ENCODE results near the gene NTM. TPM values are rescaled to one million over a fixed set of nuclear protein-coding genes. Genes with fewer than 3 reads are reported as not detected.

Gene NTM
- total RNA-seq, 2 donors from 2014 or later: not detected

DNA sequence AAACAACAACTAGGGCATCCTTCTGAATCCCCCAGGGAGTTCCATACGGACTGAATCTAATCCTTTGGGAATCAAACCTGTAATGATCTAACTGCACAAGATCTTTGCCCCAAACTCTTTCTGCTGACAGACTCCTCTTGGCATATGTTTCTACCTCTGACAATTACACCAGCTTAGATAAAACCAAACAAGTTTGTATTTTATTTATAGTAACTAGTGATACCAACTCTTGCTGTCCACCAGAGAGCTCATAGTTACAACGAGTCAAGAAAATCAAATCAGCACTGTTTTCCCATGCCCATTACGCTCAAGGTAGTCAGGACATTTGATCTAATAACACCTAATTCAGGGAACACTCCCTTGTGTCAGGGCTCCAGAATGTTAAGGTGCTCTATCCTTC is 972.0 kb downstream of the NTM start:
- ATAC-seq (ENCODE audit: insufficient number of reproducible peaks, low FRiP score, low read depth) (no peak), DNase-seq (ENCODE audit: low spot score) (no peak)
- Histone ChIP-seq H3K9me3 (no peaks in the 10 kb centered on the region), H3K36me3 (no peaks in the 10 kb centered on the region), H3K27ac (no peak overlapping the region), H3K4me1 (ENCODE audit: control insufficient read depth in 1 of 2, low read depth in 2 of 2) (no peaks in the 10 kb centered on the region), H3K4me3 (no peak overlapping the region), H3K27me3 (replicated peaks; ENCODE audit: insufficient read depth) (no peaks in the 10 kb centered on the region)
- TF ChIP-seq, protein P1, sequence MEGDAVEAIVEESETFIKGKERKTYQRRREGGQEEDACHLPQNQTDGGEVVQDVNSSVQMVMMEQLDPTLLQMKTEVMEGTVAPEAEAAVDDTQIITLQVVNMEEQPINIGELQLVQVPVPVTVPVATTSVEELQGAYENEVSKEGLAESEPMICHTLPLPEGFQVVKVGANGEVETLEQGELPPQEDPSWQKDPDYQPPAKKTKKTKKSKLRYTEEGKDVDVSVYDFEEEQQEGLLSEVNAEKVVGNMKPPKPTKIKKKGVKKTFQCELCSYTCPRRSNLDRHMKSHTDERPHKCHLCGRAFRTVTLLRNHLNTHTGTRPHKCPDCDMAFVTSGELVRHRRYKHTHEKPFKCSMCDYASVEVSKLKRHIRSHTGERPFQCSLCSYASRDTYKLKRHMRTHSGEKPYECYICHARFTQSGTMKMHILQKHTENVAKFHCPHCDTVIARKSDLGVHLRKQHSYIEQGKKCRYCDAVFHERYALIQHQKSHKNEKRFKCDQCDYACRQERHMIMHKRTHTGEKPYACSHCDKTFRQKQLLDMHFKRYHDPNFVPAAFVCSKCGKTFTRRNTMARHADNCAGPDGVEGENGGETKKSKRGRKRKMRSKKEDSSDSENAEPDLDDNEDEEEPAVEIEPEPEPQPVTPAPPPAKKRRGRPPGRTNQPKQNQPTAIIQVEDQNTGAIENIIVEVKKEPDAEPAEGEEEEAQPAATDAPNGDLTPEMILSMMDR (IDR thresholded peaks at IDR 0.05): no peak

GRCh38 chr11:132343445-132344175 is 973.2 kb downstream of the NTM start:
- Histone ChIP-seq H3K4me1 (ENCODE audit: control insufficient read depth in 1 of 2, low read depth in 2 of 2) (no peaks in the 10 kb centered on the region), H3K36me3 (no peaks in the 10 kb centered on the region), H3K9me3 (no peaks in the 10 kb centered on the region), H3K4me3 (no peak overlapping the region), H3K27ac (no peak overlapping the region), H3K27me3 (replicated peaks; ENCODE audit: insufficient read depth) (no peaks in the 10 kb centered on the region)
- no peak for ATAC-seq (ENCODE audit: insufficient number of reproducible peaks, low FRiP score, low read depth)
- DNase-seq (ENCODE audit: low spot score): no peak
- TF ChIP-seq, protein P1 (IDR thresholded peaks at IDR 0.05): no peak

- Histone ChIP-seq H3K27me3 (replicated peaks; ENCODE audit: insufficient read depth) (no peaks in the 10 kb centered on the region), H3K27ac (no peak overlapping the region), H3K9me3 (no peaks in the 10 kb centered on the region), H3K4me1 (ENCODE audit: control insufficient read depth in 1 of 2, low read depth in 2 of 2) (peaks cover 0 to 3% of the 10 kb centered on the region in 2 donors), H3K36me3 (no peaks in the 10 kb centered on the region), H3K4me3 (no peak overlapping the region)
- TF ChIP-seq, protein P1 (IDR thresholded peaks at IDR 0.05): no peak
- ATAC-seq (ENCODE audit: insufficient number of reproducible peaks, low FRiP score, low read depth) (no peak), DNase-seq (ENCODE audit: low spot score) (no peak)
These were observed 976.2 kb downstream of the NTM start for GRCh38 chr11:132346558-132347148.

DNA sequence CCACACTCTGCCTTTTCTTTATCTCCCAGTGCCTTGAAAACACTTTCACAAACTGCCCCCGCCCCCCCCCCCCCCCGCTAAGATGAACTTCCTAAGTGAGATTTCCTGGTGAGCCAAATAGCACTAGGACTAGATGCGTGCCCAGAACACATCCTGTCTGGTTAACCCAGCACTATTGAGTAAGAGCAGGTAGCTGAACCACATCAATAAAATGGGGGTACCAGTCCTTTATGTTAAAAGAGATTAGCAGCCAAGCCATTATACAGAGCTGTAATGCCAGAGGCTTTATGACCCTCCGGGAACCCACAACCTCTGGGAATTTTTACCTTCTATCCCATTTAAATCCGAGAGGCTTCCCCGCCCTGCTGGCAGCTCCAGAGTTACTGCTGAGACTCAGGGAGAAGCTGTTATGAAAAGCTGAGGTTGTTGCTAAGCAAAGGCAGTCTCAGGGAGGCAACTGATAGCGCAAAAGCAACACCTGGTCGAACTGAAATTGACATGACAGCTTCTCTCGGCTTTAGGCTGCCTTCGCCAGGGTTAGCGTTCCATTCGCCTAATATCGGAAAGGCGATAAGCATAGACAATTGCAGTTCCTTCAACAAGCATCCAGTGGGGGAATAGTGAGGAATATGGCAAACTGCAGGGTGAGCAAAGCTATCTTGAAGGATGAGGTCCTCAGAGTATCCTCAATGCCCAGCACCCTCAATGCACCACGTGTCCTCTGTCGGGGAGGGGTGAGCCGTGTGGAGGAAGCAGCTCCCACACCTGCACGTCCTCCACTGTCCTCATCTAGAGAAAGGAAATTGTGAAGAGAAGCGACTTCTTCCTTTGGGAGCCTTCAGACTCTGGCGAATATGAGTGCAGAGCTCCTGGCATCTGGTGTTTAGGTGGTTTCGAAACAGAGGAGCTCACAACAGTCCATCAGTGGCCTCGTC is 977.0 kb downstream of the NTM start:
- H3K27me3 ChIP-seq (replicated peaks; ENCODE audit: insufficient read depth): no peaks in the 10 kb centered on the region
- ATAC-seq (ENCODE audit: insufficient number of reproducible peaks, low FRiP score, low read depth): no peak
- H3K36me3 ChIP-seq: no peaks in the 10 kb centered on the region
- no peak overlapping the region for H3K4me3 ChIP-seq
- H3K9me3 ChIP-seq: no peaks in the 10 kb centered on the region
- no peak overlapping the region for H3K27ac ChIP-seq
- TF ChIP-seq, protein P1 (IDR thresholded peaks at IDR 0.05): no peak
- H3K4me1 ChIP-seq (ENCODE audit: control insufficient read depth in 1 of 2, low read depth in 2 of 2): peaks cover 0 to 3% of the 10 kb centered on the region in 2 donors
- DNase-seq (ENCODE audit: low spot score): no peak
